ENCODE data around the gene IKZF3. TPM values are rescaled to one million over a fixed set of nuclear protein-coding genes. Genes with fewer than 3 reads are reported as not detected.

The IKZF3 gene
- total and polyA plus RNA-seq, 10 of the 15 experiments (the other 5 are each of a cell fraction or from before 2014, with no cell fraction given): 5.5 to 98.2 (median 47.6) TPM

DNA sequence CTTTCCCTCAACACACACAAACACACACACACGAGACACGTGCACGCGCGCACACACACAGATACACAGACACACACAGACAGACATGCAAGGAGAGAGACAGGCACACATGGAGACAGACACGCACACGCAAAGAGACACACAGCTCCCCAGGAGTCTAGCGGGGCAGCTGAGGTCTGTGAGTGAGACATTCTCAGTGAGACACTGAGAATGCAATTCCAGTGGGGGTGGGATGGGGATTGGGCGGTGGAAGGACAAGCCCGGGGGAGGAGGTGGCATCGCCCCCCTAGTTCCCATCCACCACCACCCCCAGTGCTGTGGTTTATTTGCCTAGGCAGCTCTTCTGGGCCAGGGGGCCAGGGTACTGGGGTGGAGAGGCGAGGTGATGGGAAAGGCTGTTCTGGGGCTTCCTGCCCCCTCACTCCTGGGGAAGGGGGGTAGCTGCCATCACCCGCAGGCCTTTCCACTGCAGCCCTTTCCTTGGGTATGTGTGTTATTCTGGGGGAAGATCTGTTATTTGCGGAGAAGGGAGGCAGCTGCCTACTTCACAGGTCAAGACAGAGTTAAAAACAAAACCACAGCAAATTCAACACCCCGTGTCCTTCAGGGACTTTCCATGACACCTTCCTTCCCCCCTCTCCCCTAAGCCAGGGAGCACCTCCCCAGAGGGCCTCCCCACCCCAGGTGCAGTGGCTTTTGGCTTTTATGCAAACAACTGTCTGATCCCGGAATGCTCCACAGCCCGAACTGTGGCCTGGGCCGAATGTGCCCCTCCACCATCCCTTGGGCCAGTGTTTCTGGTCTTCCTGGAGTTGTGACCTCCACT is 108.3 kb downstream of the IKZF3 start (continued):
- TF ChIP-seq, protein P1, sequence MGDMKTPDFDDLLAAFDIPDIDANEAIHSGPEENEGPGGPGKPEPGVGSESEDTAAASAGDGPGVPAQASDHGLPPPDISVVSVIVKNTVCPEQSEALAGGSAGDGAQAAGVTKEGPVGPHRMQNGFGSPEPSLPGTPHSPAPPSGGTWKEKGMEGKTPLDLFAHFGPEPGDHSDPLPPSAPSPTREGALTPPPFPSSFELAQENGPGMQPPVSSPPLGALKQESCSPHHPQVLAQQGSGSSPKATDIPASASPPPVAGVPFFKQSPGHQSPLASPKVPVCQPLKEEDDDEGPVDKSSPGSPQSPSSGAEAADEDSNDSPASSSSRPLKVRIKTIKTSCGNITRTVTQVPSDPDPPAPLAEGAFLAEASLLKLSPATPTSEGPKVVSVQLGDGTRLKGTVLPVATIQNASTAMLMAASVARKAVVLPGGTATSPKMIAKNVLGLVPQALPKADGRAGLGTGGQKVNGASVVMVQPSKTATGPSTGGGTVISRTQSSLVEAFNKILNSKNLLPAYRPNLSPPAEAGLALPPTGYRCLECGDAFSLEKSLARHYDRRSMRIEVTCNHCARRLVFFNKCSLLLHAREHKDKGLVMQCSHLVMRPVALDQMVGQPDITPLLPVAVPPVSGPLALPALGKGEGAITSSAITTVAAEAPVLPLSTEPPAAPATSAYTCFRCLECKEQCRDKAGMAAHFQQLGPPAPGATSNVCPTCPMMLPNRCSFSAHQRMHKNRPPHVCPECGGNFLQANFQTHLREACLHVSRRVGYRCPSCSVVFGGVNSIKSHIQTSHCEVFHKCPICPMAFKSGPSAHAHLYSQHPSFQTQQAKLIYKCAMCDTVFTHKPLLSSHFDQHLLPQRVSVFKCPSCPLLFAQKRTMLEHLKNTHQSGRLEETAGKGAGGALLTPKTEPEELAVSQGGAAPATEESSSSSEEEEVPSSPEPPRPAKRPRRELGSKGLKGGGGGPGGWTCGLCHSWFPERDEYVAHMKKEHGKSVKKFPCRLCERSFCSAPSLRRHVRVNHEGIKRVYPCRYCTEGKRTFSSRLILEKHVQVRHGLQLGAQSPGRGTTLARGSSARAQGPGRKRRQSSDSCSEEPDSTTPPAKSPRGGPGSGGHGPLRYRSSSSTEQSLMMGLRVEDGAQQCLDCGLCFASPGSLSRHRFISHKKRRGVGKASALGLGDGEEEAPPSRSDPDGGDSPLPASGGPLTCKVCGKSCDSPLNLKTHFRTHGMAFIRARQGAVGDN (IDR thresholded peaks at IDR 0.05): peak; percentile 31; the same call in 1 of the 2 replicates
- no peak for TF ChIP-seq KAT2A (conservative IDR thresholded peaks at IDR 0.05; ENCODE audit: control insufficient read depth, low read depth, low read length)
- no peak for TF ChIP-seq SMC3 (IDR thresholded peaks at IDR 0.05; ENCODE audit: borderline replicate concordance, low read length)
- peak; percentile 75; the same call in 1 of the 2 replicates for TF ChIP-seq ATF7 (IDR thresholded peaks at IDR 0.05; ENCODE audit: low read depth)
- TF ChIP-seq ZSCAN29 (IDR thresholded peaks at IDR 0.05): peak; percentile 64; the same call in 1 of the 2 replicates
- peak; percentile 73 for TF ChIP-seq SP1 (IDR thresholded peaks at IDR 0.05; ENCODE audit: low read depth, low read length)
- peak; percentile 67 for TF ChIP-seq TAF1 (IDR thresholded peaks at IDR 0.05; ENCODE audit: borderline replicate concordance, low read depth, low read length)
- TF ChIP-seq, protein P2, sequence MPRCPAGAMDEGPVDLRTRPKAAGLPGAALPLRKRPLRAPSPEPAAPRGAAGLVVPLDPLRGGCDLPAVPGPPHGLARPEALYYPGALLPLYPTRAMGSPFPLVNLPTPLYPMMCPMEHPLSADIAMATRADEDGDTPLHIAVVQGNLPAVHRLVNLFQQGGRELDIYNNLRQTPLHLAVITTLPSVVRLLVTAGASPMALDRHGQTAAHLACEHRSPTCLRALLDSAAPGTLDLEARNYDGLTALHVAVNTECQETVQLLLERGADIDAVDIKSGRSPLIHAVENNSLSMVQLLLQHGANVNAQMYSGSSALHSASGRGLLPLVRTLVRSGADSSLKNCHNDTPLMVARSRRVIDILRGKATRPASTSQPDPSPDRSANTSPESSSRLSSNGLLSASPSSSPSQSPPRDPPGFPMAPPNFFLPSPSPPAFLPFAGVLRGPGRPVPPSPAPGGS (IDR thresholded peaks at IDR 0.05; ENCODE audit: borderline replicate concordance, insufficient read depth, low read depth, low read length, poor library complexity, severe bottlenecking): peak; percentile 25
- TF ChIP-seq SPI1 (IDR thresholded peaks at IDR 0.05; ENCODE audit: borderline replicate concordance, insufficient read depth, low read depth, low read length): 0 out of 2 replicates have a peak, but pooled peaks have one; percentile 9
- no peak for TF ChIP-seq BRCA1 (IDR thresholded peaks at IDR 0.05; ENCODE audit: low read depth, low read length)
- peak; percentile 98 for TF ChIP-seq IKZF1 (conservative IDR thresholded peaks at IDR 0.05)
- TF ChIP-seq SIX5 (IDR thresholded peaks at IDR 0.05; ENCODE audit: low read depth, low read length, severe bottlenecking): no peak
- no peak for TF ChIP-seq NR2C1 (IDR thresholded peaks at IDR 0.05)
- peak; percentile 90 for TF ChIP-seq FOXM1 (IDR thresholded peaks at IDR 0.05; ENCODE audit: low read depth, low read length)
- TF ChIP-seq, protein P3, sequence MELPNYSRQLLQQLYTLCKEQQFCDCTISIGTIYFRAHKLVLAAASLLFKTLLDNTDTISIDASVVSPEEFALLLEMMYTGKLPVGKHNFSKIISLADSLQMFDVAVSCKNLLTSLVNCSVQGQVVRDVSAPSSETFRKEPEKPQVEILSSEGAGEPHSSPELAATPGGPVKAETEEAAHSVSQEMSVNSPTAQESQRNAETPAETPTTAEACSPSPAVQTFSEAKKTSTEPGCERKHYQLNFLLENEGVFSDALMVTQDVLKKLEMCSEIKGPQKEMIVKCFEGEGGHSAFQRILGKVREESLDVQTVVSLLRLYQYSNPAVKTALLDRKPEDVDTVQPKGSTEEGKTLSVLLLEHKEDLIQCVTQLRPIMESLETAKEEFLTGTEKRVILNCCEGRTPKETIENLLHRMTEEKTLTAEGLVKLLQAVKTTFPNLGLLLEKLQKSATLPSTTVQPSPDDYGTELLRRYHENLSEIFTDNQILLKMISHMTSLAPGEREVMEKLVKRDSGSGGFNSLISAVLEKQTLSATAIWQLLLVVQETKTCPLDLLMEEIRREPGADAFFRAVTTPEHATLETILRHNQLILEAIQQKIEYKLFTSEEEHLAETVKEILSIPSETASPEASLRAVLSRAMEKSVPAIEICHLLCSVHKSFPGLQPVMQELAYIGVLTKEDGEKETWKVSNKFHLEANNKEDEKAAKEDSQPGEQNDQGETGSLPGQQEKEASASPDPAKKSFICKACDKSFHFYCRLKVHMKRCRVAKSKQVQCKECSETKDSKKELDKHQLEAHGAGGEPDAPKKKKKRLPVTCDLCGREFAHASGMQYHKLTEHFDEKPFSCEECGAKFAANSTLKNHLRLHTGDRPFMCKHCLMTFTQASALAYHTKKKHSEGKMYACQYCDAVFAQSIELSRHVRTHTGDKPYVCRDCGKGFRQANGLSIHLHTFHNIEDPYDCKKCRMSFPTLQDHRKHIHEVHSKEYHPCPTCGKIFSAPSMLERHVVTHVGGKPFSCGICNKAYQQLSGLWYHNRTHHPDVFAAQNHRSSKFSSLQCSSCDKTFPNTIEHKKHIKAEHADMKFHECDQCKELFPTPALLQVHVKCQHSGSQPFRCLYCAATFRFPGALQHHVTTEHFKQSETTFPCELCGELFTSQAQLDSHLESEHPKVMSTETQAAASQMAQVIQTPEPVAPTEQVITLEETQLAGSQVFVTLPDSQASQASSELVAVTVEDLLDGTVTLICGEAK (IDR thresholded peaks at IDR 0.05; ENCODE audit: borderline replicate concordance): no peak
- TF ChIP-seq SUPT20H (IDR thresholded peaks at IDR 0.05; ENCODE audit: borderline replicate concordance, control insufficient read depth, low read depth, low read length): no peak
- TF ChIP-seq RFX5 (IDR thresholded peaks at IDR 0.05; ENCODE audit: low read depth, low read length): no peak
- TF ChIP-seq EP300 (IDR thresholded peaks at IDR 0.05; ENCODE audit: borderline replicate concordance in 1 of 2, control insufficient read depth in 1 of 2, low read depth in 2 of 2, low read length in 2 of 2): peak; percentile 79 to 90
